HEK293 (cell line): ENCODE measurements around the gene SSBP3.

Experiments used
- ATF2 ChIP-seq: fragments of 450-650 bp; formaldehyde crosslinking; IDR thresholded peaks from 2 replicates; pipeline ENCODE4 v1.5.1; 2016; ENCODE audit warnings: missing biosample characterization, missing genetic modification characterization, low read depth
- CTCF ChIP-seq: fragments of 450-650 bp; formaldehyde crosslinking; IDR thresholded peaks from 2 replicates; pipeline ENCODE4 v1.5.1; 2016; ENCODE audit warnings: missing biosample characterization, missing genetic modification characterization
- PRDM10 ChIP-seq: fragments of 450-650 bp; formaldehyde crosslinking; IDR thresholded peaks from 2 replicates; pipeline ENCODE4 v1.5.1; 2016; ENCODE audit warnings: missing biosample characterization, missing genetic modification characterization
- REPIN1 ChIP-seq: fragments of 450-650 bp; formaldehyde crosslinking; IDR thresholded peaks from 2 replicates; pipeline ENCODE4 v1.5.1; 2017; ENCODE audit warnings: missing biosample characterization, missing genetic modification characterization, low read depth
- REST ChIP-seq: fragments of 450-650 bp; formaldehyde crosslinking; IDR thresholded peaks from 2 replicates; pipeline ENCODE4 v1.5.1; 2016; ENCODE audit warnings: missing biosample characterization, missing genetic modification characterization
- TRIM28 ChIP-seq: IDR thresholded peaks from 2 replicates; pipeline ENCODE4 v1.6.1; 2011; ENCODE audit warnings: low read length, control low read depth, borderline replicate concordance
- ZNF292 ChIP-seq: fragments of 450-650 bp; formaldehyde crosslinking; IDR thresholded peaks from 2 replicates; pipeline ENCODE4 v1.5.1; 2016; ENCODE audit warnings: low read depth, missing biosample characterization, missing genetic modification characterization, borderline replicate concordance
- ZNF596 ChIP-seq: fragments of 450-650 bp; IDR thresholded peaks from 2 replicates; pipeline ENCODE4 v1.5.0; 2018; ENCODE audit warnings: missing biosample characterization, mild to moderate bottlenecking, missing genetic modification characterization, moderate library complexity
- ZNF624 ChIP-seq: fragments of 450-650 bp; formaldehyde crosslinking; IDR thresholded peaks from 2 replicates; pipeline ENCODE4 v1.5.1; 2017; ENCODE audit warnings: missing biosample characterization, missing genetic modification characterization

GRCh38 chr1:54180701-54181360 lies 225.4 kb downstream of the SSBP3 start:
- TF ChIP-seq CTCF (no peak), ZNF624 (tag by site-specific recombination) (no peak), REST (tag by site-specific recombination) (no peak), TRIM28 (no peak), ZNF292 (no peak), PRDM10 (tag by site-specific recombination) (no peak), ATF2 (tag by site-specific recombination) (no peak), REPIN1 (no peak), ZNF596 (tag by site-specific recombination) (no peak)
